ENCODE data around the gene ALKBH6.
A peak's percentile ranks its signal among the peaks of the same experiment; 100 is the strongest.

ALKBH6 gene

GRCh38 chr19:36031308-36031707 is 17.3 kb upstream of the ALKBH6 start:
- H3K9ac ChIP-seq (ENCODE audit: low read length in 5 of 5) = peak overlapping the region in 3 of 5 donors; percentile 28 to 56 (median 34)
- peaks cover 0 to 20% (median 15%) of the 10 kb centered on the region in 5 donors for H3K36me3 ChIP-seq (ENCODE audit: control insufficient read depth in 5 of 5, insufficient read depth in 5 of 5, low read length in 5 of 5)
- peak overlapping the region; percentile 29 for H3K27ac ChIP-seq (ENCODE audit: low read depth, low read length)
- no peaks in the 10 kb centered on the region for H3K9me3 ChIP-seq (ENCODE audit: control insufficient read depth in 5 of 5, low read length in 5 of 5)
- H3K4me1 ChIP-seq (ENCODE audit: control insufficient read depth in 5 of 5, insufficient read depth in 5 of 5, low read length in 5 of 5) = peaks cover 0 to 24% (median 16%) of the 10 kb centered on the region in 5 donors
- no peak overlapping the region for H3K4me3 ChIP-seq (ENCODE audit: low read depth in 1 of 5, low read length in 5 of 5)
- H3K27me3 ChIP-seq (ENCODE audit: control insufficient read depth in 5 of 5, insufficient read depth in 4 of 5, low read length in 5 of 5) = no peaks in the 10 kb centered on the region

- H3K27ac ChIP-seq (ENCODE audit: low read depth, low read length) = peak overlapping the region; percentile 60
- peaks cover 0 to 24% (median 16%) of the 10 kb centered on the region in 5 donors for H3K4me1 ChIP-seq (ENCODE audit: control insufficient read depth in 5 of 5, insufficient read depth in 5 of 5, low read length in 5 of 5)
- H3K27me3 ChIP-seq (ENCODE audit: control insufficient read depth in 5 of 5, insufficient read depth in 4 of 5, low read length in 5 of 5) = no peaks in the 10 kb centered on the region
- H3K36me3 ChIP-seq (ENCODE audit: control insufficient read depth in 5 of 5, insufficient read depth in 5 of 5, low read length in 5 of 5) = peaks cover 0 to 25% (median 15%) of the 10 kb centered on the region in 5 donors
- no peaks in the 10 kb centered on the region for H3K9me3 ChIP-seq (ENCODE audit: control insufficient read depth in 5 of 5, low read length in 5 of 5)
- no peak overlapping the region for H3K4me3 ChIP-seq (ENCODE audit: low read depth in 1 of 5, low read length in 5 of 5)
- peak overlapping the region in 1 of 5 donors; percentile 26 for H3K9ac ChIP-seq (ENCODE audit: low read length in 5 of 5)
These were observed 16.5 kb upstream of the ALKBH6 start for GRCh38 chr19:36030264-36031148.

- peaks cover 0 to 30% (median 17%) of the 10 kb centered on the region in 5 donors for H3K36me3 ChIP-seq (ENCODE audit: control insufficient read depth in 5 of 5, insufficient read depth in 5 of 5, low read length in 5 of 5)
- peaks cover 0 to 24% (median 16%) of the 10 kb centered on the region in 5 donors for H3K4me1 ChIP-seq (ENCODE audit: control insufficient read depth in 5 of 5, insufficient read depth in 5 of 5, low read length in 5 of 5)
- no peaks in the 10 kb centered on the region for H3K27me3 ChIP-seq (ENCODE audit: control insufficient read depth in 5 of 5, insufficient read depth in 4 of 5, low read length in 5 of 5)
- H3K27ac ChIP-seq (ENCODE audit: low read depth, low read length) = no peak overlapping the region
- H3K4me3 ChIP-seq (ENCODE audit: low read depth in 1 of 5, low read length in 5 of 5) = no peak overlapping the region
- no peak overlapping the region for H3K9ac ChIP-seq (ENCODE audit: low read length in 5 of 5)
- no peaks in the 10 kb centered on the region for H3K9me3 ChIP-seq (ENCODE audit: control insufficient read depth in 5 of 5, low read length in 5 of 5)
These were observed 14.5 kb upstream of the ALKBH6 start for GRCh38 chr19:36028313-36029041.

GRCh38 chr19:36027696-36028095 is 13.7 kb upstream of the ALKBH6 start:
- no peaks in the 10 kb centered on the region for H3K9me3 ChIP-seq (ENCODE audit: control insufficient read depth in 5 of 5, low read length in 5 of 5)
- H3K36me3 ChIP-seq (ENCODE audit: control insufficient read depth in 5 of 5, insufficient read depth in 5 of 5, low read length in 5 of 5) = peaks cover 0 to 34% (median 21%) of the 10 kb centered on the region in 5 donors
- no peaks in the 10 kb centered on the region for H3K27me3 ChIP-seq (ENCODE audit: control insufficient read depth in 5 of 5, insufficient read depth in 4 of 5, low read length in 5 of 5)
- H3K4me1 ChIP-seq (ENCODE audit: control insufficient read depth in 5 of 5, insufficient read depth in 5 of 5, low read length in 5 of 5) = peaks cover 0 to 20% (median 12%) of the 10 kb centered on the region in 5 donors
- no peak overlapping the region for H3K9ac ChIP-seq (ENCODE audit: low read length in 5 of 5)
- no peak overlapping the region for H3K27ac ChIP-seq (ENCODE audit: low read depth, low read length)
- no peak overlapping the region for H3K4me3 ChIP-seq (ENCODE audit: low read depth in 1 of 5, low read length in 5 of 5)

- H3K9ac ChIP-seq (ENCODE audit: low read length in 5 of 5) = no peak overlapping the region
- H3K4me1 ChIP-seq (ENCODE audit: control insufficient read depth in 5 of 5, insufficient read depth in 5 of 5, low read length in 5 of 5) = peaks cover 0 to 6% (median 2%) of the 10 kb centered on the region in 5 donors
- H3K27me3 ChIP-seq (ENCODE audit: control insufficient read depth in 5 of 5, insufficient read depth in 4 of 5, low read length in 5 of 5) = no peaks in the 10 kb centered on the region
- peaks cover 0 to 39% (median 21%) of the 10 kb centered on the region in 5 donors for H3K36me3 ChIP-seq (ENCODE audit: control insufficient read depth in 5 of 5, insufficient read depth in 5 of 5, low read length in 5 of 5)
- H3K9me3 ChIP-seq (ENCODE audit: control insufficient read depth in 5 of 5, low read length in 5 of 5) = no peaks in the 10 kb centered on the region
- no peak overlapping the region for H3K4me3 ChIP-seq (ENCODE audit: low read depth in 1 of 5, low read length in 5 of 5)
- H3K27ac ChIP-seq (ENCODE audit: low read depth, low read length) = no peak overlapping the region
These were observed 12.3 kb upstream of the ALKBH6 start for GRCh38 chr19:36026091-36026876.

DNA sequence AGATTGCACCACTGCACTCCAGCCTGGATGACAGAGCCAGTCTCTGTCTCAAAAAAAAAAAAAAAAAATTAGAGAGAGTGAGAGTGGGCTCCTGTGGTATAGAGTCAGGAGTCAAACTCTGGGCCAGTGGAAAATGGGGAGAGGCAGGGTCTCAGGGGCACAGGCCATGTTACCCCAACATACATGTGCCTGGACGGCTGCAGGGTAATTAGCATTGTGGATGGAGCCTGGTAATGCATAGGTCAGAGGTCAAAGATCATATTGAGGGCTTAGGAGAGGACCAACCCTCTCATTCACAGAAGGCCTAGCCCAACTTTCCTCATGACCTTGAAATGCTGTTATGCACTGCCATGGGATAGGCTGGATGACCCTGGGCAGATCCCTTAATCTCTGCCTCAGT is 11.5 kb upstream of the ALKBH6 start:
- Histone ChIP-seq H3K9me3 (ENCODE audit: control insufficient read depth in 5 of 5, low read length in 5 of 5) (no peaks in the 10 kb centered on the region), H3K36me3 (ENCODE audit: control insufficient read depth in 5 of 5, insufficient read depth in 5 of 5, low read length in 5 of 5) (peaks cover 0 to 39% (median 21%) of the 10 kb centered on the region in 5 donors), H3K4me3 (ENCODE audit: low read depth in 1 of 5, low read length in 5 of 5) (no peak overlapping the region), H3K9ac (ENCODE audit: low read length in 5 of 5) (no peak overlapping the region), H3K27me3 (ENCODE audit: control insufficient read depth in 5 of 5, insufficient read depth in 4 of 5, low read length in 5 of 5) (no peaks in the 10 kb centered on the region), H3K4me1 (ENCODE audit: control insufficient read depth in 5 of 5, insufficient read depth in 5 of 5, low read length in 5 of 5) (peaks cover 0 to 1% (median 0%) of the 10 kb centered on the region in 5 donors), H3K27ac (ENCODE audit: low read depth, low read length) (no peak overlapping the region)

DNA sequence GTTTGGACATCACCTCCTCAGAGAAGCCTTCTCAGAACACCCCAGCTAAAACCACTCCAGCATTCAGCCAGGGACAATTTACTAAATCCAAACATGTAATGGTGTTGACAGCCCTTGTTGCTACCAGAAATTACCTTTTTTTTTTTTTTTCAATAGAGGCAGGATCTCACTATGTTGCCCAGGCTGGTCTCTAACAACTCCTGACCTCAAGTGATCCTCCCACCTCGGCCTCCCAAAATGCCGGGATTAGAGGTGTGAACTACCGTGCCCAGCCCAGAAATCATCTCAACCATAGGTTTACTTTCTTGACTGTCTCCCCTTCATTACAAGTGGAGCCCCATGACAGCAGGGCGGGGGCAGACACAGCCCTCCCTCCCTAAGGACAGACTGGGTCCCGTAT is 9.4 kb upstream of the ALKBH6 start:
- Histone ChIP-seq H3K4me1 (ENCODE audit: control insufficient read depth in 5 of 5, insufficient read depth in 5 of 5, low read length in 5 of 5) (no peaks in the 10 kb centered on the region), H3K36me3 (ENCODE audit: control insufficient read depth in 5 of 5, insufficient read depth in 5 of 5, low read length in 5 of 5) (peaks cover 0 to 43% (median 21%) of the 10 kb centered on the region in 5 donors), H3K9me3 (ENCODE audit: control insufficient read depth in 5 of 5, low read length in 5 of 5) (no peaks in the 10 kb centered on the region), H3K27me3 (ENCODE audit: control insufficient read depth in 5 of 5, insufficient read depth in 4 of 5, low read length in 5 of 5) (no peaks in the 10 kb centered on the region), H3K9ac (ENCODE audit: low read length in 5 of 5) (no peak overlapping the region), H3K27ac (ENCODE audit: low read depth, low read length) (no peak overlapping the region), H3K4me3 (ENCODE audit: low read depth in 1 of 5, low read length in 5 of 5) (no peak overlapping the region)

GRCh38 chr19:36019061-36019670 is 5.2 kb upstream of the ALKBH6 start:
- H3K4me1 ChIP-seq (ENCODE audit: control insufficient read depth in 5 of 5, insufficient read depth in 5 of 5, low read length in 5 of 5) = peaks cover 0 to 6% (median 6%) of the 10 kb centered on the region in 5 donors
- H3K36me3 ChIP-seq (ENCODE audit: control insufficient read depth in 5 of 5, insufficient read depth in 5 of 5, low read length in 5 of 5) = peaks cover 0 to 37% (median 19%) of the 10 kb centered on the region in 5 donors
- H3K27me3 ChIP-seq (ENCODE audit: control insufficient read depth in 5 of 5, insufficient read depth in 4 of 5, low read length in 5 of 5) = no peaks in the 10 kb centered on the region
- no peak overlapping the region for H3K9ac ChIP-seq (ENCODE audit: low read length in 5 of 5)
- no peak overlapping the region for H3K4me3 ChIP-seq (ENCODE audit: low read depth in 1 of 5, low read length in 5 of 5)
- no peaks in the 10 kb centered on the region for H3K9me3 ChIP-seq (ENCODE audit: control insufficient read depth in 5 of 5, low read length in 5 of 5)
- no peak overlapping the region for H3K27ac ChIP-seq (ENCODE audit: low read depth, low read length)

DNA sequence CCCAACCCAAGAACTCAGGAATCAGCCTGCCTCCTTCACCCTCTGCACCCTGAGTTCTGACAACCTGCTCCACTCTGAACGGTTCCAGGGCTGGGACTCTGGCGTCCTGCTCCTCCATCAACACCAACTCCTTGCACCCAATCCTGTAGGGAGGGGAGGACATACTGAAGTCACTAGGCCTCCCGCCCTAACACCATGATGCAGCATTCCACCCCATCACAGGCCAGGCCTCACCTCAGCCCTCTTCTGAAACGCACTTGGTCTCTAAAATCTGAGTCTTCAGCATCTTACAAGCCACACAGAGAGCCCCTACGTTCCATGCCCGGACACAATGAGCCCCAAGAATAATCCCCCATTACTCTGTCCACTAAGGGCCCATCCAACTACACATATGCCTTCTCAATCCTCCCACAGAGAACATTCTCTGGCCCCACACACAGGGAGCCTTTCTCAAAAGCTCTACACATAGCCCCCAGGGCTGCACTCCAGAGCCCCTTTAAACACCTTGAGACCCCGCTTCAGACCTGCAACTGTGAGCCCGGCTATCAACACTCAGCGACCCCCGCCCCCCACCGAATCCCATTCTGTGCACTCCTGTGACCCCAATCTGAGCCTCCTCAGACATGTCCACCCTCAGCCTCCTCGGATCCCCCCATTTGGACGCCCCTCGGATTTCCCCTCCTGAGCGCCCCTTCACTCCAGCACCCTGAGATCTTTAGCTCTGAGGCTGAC is 567 bp downstream of the ALKBH6 start:
- peak overlapping the region; percentile 57 for H3K27ac ChIP-seq (ENCODE audit: low read depth, low read length)
- H3K4me1 ChIP-seq (ENCODE audit: control insufficient read depth in 5 of 5, insufficient read depth in 5 of 5, low read length in 5 of 5) = peaks cover 4 to 34% (median 28%) of the 10 kb centered on the region in 5 donors
- H3K9me3 ChIP-seq (ENCODE audit: control insufficient read depth in 5 of 5, low read length in 5 of 5) = no peaks in the 10 kb centered on the region
- no peaks in the 10 kb centered on the region for H3K27me3 ChIP-seq (ENCODE audit: control insufficient read depth in 5 of 5, insufficient read depth in 4 of 5, low read length in 5 of 5)
- peak overlapping the region; percentile 74 to 93 (median 89) for H3K4me3 ChIP-seq (ENCODE audit: low read depth in 1 of 5, low read length in 5 of 5)
- H3K9ac ChIP-seq (ENCODE audit: low read length in 5 of 5) = peak overlapping the region; percentile 73 to 85 (median 81)
- H3K36me3 ChIP-seq (ENCODE audit: control insufficient read depth in 5 of 5, insufficient read depth in 5 of 5, low read length in 5 of 5) = peaks cover 0 to 18% (median 10%) of the 10 kb centered on the region in 5 donors

All from subcutaneous abdominal adipose tissue (tissue), 5 donors.